MM.1S (cell line): ENCODE measurements around the gene LRRK1.

Source experiments
- DNase-seq: peaks from one replicate; pipeline ENCODE4 v3.0.0-alpha.2; 2015
- H2AFZ ChIP-seq: fragments of 300-600 bp; sonication (generic); 2 replicates; pipeline ENCODE4 v1.6.0; 2016; ENCODE audit warnings: antibody characterized with exemption, low read length
- H3F3A ChIP-seq: fragments of 300-600 bp; sonication (generic); 2 replicates; pipeline ENCODE4 v1.6.1; 2016; ENCODE audit warnings: mild to moderate bottlenecking, antibody characterized with exemption, low read length, moderate library complexity, mixed read lengths; ENCODE audit not compliant: insufficient read depth
- H3K27ac ChIP-seq: fragments of 300-600 bp; sonication (generic); 2 replicates; pipeline ENCODE4 v1.5.1; 2016; ENCODE audit warnings: mild to moderate bottlenecking, low read length
- H3K27me3 ChIP-seq: fragments of 300-600 bp; sonication (generic); replicated peaks from 2 replicates; pipeline ENCODE4 v1.6.0; 2016; ENCODE audit warnings: low read length; ENCODE audit not compliant: insufficient read depth
- H3K36me3 ChIP-seq: fragments of 300-600 bp; sonication (generic); replicated peaks from 2 replicates; pipeline ENCODE4 v1.6.1; 2016; ENCODE audit warnings: mild to moderate bottlenecking, low read length, mixed read lengths; ENCODE audit not compliant: insufficient read depth
- H3K4me1 ChIP-seq: fragments of 300-600 bp; sonication (generic); 2 replicates; pipeline ENCODE4 v1.6.1; 2016; ENCODE audit warnings: low read length, mixed read lengths
- H3K4me2 ChIP-seq: fragments of 300-600 bp; sonication (generic); 2 replicates; pipeline ENCODE4 v1.6.0; 2016; ENCODE audit warnings: low read depth, low read length
- H3K4me3 ChIP-seq: fragments of 300-600 bp; sonication (generic); 2 replicates; pipeline ENCODE4 v1.5.1; 2016; ENCODE audit warnings: low read length, mixed read lengths
- H3K79me2 ChIP-seq: fragments of 300-600 bp; sonication (generic); 2 replicates; pipeline ENCODE4 v1.6.1; 2016; ENCODE audit warnings: mixed run types, low read length, mixed read lengths
- H3K9ac ChIP-seq: fragments of 300-600 bp; sonication (generic); 2 replicates; pipeline ENCODE4 v1.6.1; 2016; ENCODE audit warnings: low read length, mixed read lengths
- H3K9me2 ChIP-seq: fragments of 300-600 bp; sonication (generic); replicated peaks from 2 replicates; pipeline ENCODE4 v1.6.1; 2016; ENCODE audit warnings: mild to moderate bottlenecking, low read length, mixed read lengths; ENCODE audit not compliant: insufficient read depth
- H3K9me3 ChIP-seq: fragments of 300-600 bp; sonication (generic); replicated peaks from 2 replicates; pipeline ENCODE4 v1.6.1; 2016; ENCODE audit warnings: mild to moderate bottlenecking, low read length, mixed read lengths; ENCODE audit not compliant: insufficient read depth
- H4K20me1 ChIP-seq: fragments of 300-600 bp; sonication (generic); 2 replicates; pipeline ENCODE4 v1.6.1; 2016; ENCODE audit warnings: mild to moderate bottlenecking, low read length, moderate library complexity, mixed read lengths; ENCODE audit not compliant: insufficient read depth
- EZH2 ChIP-seq: fragments of 300-600 bp; sonication (generic); optimal IDR thresholded peaks from 2 replicates; pipeline ENCODE3; 2017; ENCODE audit warnings: low read depth, mild to moderate bottlenecking, antibody characterized with exemption, low read length, mixed read lengths
- EZH2phosphoT487 ChIP-seq: fragments of 300-600 bp; sonication (generic); IDR thresholded peaks from 2 replicates; pipeline ENCODE4 v1.6.1; 2018; ENCODE audit warnings: antibody characterized with exemption, low read length
- TF ChIP-seq, protein P1 (sequence below): fragments of 300-600 bp; sonication (generic); IDR thresholded peaks from 2 replicates; pipeline ENCODE4 v1.5.1; 2016; ENCODE audit warnings: antibody characterized with exemption, low read length, mixed read lengths

The LRRK1 gene

DNA sequence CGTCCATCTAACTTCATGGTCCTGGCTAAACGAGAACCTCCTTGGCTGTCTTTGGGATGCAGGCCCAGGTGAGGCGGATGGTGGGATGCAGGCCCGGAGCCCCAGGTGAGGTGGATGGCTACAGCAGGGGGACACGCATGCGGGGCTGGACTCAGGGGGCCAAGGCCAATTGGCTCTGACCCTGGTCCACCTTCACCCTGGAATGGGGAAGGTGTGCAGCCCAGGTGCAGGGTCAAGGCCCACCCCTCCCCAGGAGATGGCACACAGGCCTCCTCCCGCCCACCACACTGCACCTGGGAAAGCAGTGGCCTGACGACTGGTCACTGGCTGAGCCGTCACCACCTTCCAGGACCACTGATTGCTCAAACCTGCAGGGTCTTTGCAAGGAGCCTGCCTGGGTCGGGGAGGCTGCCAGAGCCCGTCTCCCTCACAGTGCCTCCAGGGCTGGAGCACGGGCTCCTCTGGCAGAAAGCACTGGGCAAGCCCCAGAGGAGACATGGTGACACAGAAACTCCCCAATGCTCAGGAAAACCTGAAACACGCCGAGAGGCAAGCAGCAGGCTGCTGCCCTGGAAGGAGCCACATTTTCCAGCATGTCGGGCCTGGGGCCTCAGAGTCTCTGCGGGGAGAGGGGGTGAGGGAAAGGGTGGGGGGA lies 159.6 kb downstream of the LRRK1 start:
- TF ChIP-seq, protein P1, sequence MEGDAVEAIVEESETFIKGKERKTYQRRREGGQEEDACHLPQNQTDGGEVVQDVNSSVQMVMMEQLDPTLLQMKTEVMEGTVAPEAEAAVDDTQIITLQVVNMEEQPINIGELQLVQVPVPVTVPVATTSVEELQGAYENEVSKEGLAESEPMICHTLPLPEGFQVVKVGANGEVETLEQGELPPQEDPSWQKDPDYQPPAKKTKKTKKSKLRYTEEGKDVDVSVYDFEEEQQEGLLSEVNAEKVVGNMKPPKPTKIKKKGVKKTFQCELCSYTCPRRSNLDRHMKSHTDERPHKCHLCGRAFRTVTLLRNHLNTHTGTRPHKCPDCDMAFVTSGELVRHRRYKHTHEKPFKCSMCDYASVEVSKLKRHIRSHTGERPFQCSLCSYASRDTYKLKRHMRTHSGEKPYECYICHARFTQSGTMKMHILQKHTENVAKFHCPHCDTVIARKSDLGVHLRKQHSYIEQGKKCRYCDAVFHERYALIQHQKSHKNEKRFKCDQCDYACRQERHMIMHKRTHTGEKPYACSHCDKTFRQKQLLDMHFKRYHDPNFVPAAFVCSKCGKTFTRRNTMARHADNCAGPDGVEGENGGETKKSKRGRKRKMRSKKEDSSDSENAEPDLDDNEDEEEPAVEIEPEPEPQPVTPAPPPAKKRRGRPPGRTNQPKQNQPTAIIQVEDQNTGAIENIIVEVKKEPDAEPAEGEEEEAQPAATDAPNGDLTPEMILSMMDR = no peak
- TF ChIP-seq EZH2 (no peak), EZH2phosphoT487 (no peak)
- Histone ChIP-seq H3K9me3 (no peaks in the 10 kb centered on the region), H3K36me3 (no peaks in the 10 kb centered on the region), H3K9ac (no peak overlapping the region), H3K4me2 (no peak overlapping the region), H3K27ac (no peak overlapping the region), H2AFZ (no peak overlapping the region), H3K9me2 (no peaks in the 10 kb centered on the region), H3F3A (no peaks in the 10 kb centered on the region), H4K20me1 (no peaks in the 10 kb centered on the region), H3K4me3 (no peak overlapping the region), H3K27me3 (no peaks in the 10 kb centered on the region), H3K4me1 (no peaks in the 10 kb centered on the region), H3K79me2 (no peaks in the 10 kb centered on the region)
- no peak for DNase-seq

DNA sequence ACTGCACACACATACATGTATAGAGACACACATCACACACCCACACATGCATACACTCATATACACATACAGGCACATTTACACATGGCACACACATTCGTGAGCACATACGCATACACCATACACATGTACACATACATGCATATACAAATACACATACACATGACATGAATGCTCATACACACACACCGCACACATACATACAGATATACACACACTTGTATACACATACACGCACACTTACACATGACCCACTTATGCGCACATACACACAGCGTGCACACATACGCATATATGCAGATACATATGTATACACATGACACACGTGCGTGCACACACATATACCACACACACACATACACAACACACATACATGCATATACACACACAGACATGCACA lies 162.7 kb downstream of the LRRK1 start:
- Histone ChIP-seq H2AFZ (no peak overlapping the region), H3F3A (no peaks in the 10 kb centered on the region), H3K9me3 (no peaks in the 10 kb centered on the region), H3K4me2 (no peak overlapping the region), H4K20me1 (no peaks in the 10 kb centered on the region), H3K4me3 (no peak overlapping the region), H3K9me2 (no peaks in the 10 kb centered on the region), H3K27ac (no peak overlapping the region), H3K27me3 (no peaks in the 10 kb centered on the region), H3K36me3 (no peaks in the 10 kb centered on the region), H3K79me2 (no peaks in the 10 kb centered on the region), H3K4me1 (no peaks in the 10 kb centered on the region), H3K9ac (no peak overlapping the region)
- DNase-seq = no peak
- TF ChIP-seq, protein P1 = no peak
- TF ChIP-seq EZH2 (no peak), EZH2phosphoT487 (no peak)

- H3K9me2 ChIP-seq = no peaks in the 10 kb centered on the region
- TF ChIP-seq, protein P1 = no peak
- no peak for TF ChIP-seq EZH2phosphoT487
- no peak for TF ChIP-seq EZH2
- no peaks in the 10 kb centered on the region for H3K27me3 ChIP-seq
- H4K20me1 ChIP-seq = no peaks in the 10 kb centered on the region
- H3K4me1 ChIP-seq = no peaks in the 10 kb centered on the region
- H3F3A ChIP-seq = no peaks in the 10 kb centered on the region
- H3K9ac ChIP-seq = no peak overlapping the region
- no peak for DNase-seq
- no peak overlapping the region for H3K4me2 ChIP-seq
- no peak overlapping the region for H2AFZ ChIP-seq
- H3K27ac ChIP-seq = no peak overlapping the region
- H3K36me3 ChIP-seq = no peaks in the 10 kb centered on the region
- no peaks in the 10 kb centered on the region for H3K79me2 ChIP-seq
- H3K9me3 ChIP-seq = no peaks in the 10 kb centered on the region
- no peak overlapping the region for H3K4me3 ChIP-seq
These were observed 164.3 kb downstream of the LRRK1 start for GRCh38 chr15:101083336-101084045.
